ENCODE measurements around the gene GSG1L2.

GRCh38 chr17:9817086-9817485, 4.8 kb downstream of the GSG1L2 start:
- TF ChIP-seq CTCF (IDR thresholded peaks at IDR 0.05) (no peak), POLR2A (IDR thresholded peaks at IDR 0.05) (no peak)
